A673 (cell line): ENCODE measurements around the gene OR8K1.

Experiments used
- CTCF ChIP-seq: fragments of 300-800, 200-600 bp; sonication (generic); conservative IDR thresholded peaks from 2 replicates; pipeline ENCODE4 v1.5.1; 2017; ENCODE audit warnings: low read depth, mild to moderate bottlenecking, antibody characterized with exemption, low read length, moderate library complexity, mixed read lengths
- EZH2 ChIP-seq: fragments of 200-600 bp; sonication (generic); IDR thresholded peaks from 2 replicates; pipeline ENCODE4 v1.6.1; 2017; ENCODE audit warnings: borderline replicate concordance, low read depth, mild to moderate bottlenecking, mixed read lengths, antibody characterized with exemption, low read length; ENCODE audit not compliant: poor library complexity, severe bottlenecking

GRCh38 chr11:56380120-56380519 is 34.3 kb downstream of the OR8K1 start:
- TF ChIP-seq CTCF (no peak), EZH2 (no peak)
